Stimulated activated CD4-positive, alpha-beta T cell treated with anti-CD3 and anti-CD28 coated beads, Interleukin-1b, Interleukin-23, amount 100 ng/mL, for 1 hour (primary cell): ENCODE measurements around the gene SUPT3H.
"Not testable (repeated sequence)": the region's sequence is repeated elsewhere in the genome, so short reads cannot be mapped to it uniquely, and the experiment has no call there.

Experiments used
- DNase-seq, 2 donors: peaks; one replicate each; pipeline ENCODE4 v3.0.0-alpha.2; 2020; ENCODE audit warnings: low read depth in 2 of 2

The SUPT3H gene

GRCh38 chr6:45323656-45324224, 54.0 kb downstream of the SUPT3H start:
- DNase-seq = no peak

DNA sequence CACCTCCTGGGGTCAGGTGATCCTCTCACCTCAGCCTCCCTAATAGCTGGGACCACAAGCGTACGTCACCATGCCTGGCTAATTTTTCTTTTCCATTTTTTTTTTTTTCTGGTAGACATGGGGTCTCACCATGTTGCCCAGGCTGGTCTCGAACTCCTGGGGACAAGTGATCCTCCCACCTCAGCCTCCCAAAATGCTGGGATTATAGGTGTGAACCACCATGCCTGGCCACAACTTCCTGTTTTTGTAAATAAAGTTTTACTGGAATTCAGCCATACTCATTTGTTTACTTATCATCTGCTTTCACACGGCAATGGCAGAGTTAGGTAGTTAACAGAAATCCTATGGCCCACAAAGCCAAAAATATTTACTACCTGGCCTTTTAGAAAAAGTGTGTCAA, 57.4 kb downstream of the SUPT3H start:
- DNase-seq = no peak

GRCh38 chr6:45314146-45314545, 63.6 kb downstream of the SUPT3H start:
- DNase-seq = no peak

- no peak for DNase-seq
These were observed 67.5 kb downstream of the SUPT3H start for GRCh38 chr6:45310118-45310788.

- no peak for DNase-seq
These were observed 72.2 kb downstream of the SUPT3H start for GRCh38 chr6:45305546-45305945.

GRCh38 chr6:45302832-45303231, 74.9 kb downstream of the SUPT3H start:
- DNase-seq = no peak

- DNase-seq = no peak
These were observed 76.2 kb downstream of the SUPT3H start for GRCh38 chr6:45301348-45302142.

- no peak for DNase-seq
These were observed 77.0 kb downstream of the SUPT3H start for GRCh38 chr6:45300736-45301135.

DNA sequence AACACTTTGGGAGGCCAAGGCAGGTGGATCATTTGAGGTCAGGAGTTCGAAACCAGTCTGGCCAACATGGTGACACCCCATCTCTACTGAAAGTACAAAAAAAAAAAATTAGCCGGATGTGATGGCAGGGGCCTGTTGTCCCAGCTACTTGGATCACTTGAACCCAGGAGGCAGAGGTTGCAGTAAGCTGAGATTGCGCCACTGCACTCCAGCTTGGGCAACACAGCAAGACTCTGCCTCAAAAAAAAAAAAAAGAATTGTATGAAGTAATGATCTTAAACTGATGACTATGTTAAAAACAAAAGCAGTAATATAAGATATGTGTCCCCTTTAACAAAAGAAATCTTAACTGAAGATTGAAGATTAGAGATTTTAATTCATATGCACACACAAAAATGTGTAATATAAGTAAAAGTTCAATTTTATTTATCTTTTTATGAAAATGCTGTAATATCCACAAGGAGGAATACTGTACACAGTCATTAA, 78.6 kb downstream of the SUPT3H start:
- no peak for DNase-seq

- DNase-seq = no peak
These were observed 80.4 kb downstream of the SUPT3H start for GRCh38 chr6:45297320-45297719.

DNA sequence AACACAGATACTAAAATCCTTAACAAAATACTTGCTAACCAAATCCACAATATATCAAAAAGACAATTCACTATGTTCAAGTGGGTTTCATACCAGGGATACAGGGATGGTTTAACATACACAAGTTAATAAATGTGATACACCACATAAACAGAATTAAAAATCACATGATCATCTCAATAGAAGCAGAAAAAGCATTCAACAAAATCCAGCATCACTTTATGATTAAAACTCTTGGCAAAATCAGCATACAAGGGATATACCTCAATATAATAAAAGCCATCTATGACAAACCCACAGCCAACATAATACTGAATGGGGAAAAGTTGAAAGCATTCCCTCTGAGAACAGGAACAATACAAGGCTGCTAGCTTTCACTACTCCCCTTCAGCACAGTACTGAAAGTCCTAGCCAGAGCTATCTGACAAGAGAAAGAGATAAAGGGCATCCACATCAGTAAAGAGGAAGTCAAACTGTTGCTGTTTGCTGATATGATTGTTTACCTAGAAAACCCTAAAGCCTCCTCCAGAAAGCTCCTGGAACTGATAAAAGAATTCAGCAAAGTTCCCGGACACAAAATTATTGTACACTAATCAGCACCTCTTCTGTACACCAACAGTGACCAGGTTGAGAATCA, 83.6 kb downstream of the SUPT3H start:
- DNase-seq = not testable (repeated sequence)

DNA sequence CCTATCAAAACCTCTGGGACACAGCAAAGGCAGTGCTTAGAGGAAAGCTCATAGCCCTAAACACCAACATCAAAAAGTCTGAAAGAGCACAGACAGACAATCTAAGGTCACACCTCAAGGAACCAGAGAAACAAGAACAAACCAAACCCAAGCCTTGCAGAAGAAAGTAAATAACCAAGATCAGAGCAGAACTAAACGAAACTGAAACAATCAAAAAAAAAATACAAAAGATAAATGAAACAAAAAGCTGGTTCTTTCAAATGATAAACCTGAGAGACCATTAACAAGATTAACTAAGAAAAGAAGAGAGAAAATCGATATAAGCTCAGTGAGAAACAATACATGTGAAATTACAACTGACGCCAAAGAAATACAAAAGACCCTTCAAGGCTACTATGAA, 84.4 kb downstream of the SUPT3H start:
- DNase-seq = no peak

- DNase-seq = no peak
These were observed 87.8 kb downstream of the SUPT3H start for GRCh38 chr6:45289751-45290514.

GRCh38 chr6:45286707-45287106, 91.0 kb downstream of the SUPT3H start:
- not testable (repeated sequence) for DNase-seq

DNA sequence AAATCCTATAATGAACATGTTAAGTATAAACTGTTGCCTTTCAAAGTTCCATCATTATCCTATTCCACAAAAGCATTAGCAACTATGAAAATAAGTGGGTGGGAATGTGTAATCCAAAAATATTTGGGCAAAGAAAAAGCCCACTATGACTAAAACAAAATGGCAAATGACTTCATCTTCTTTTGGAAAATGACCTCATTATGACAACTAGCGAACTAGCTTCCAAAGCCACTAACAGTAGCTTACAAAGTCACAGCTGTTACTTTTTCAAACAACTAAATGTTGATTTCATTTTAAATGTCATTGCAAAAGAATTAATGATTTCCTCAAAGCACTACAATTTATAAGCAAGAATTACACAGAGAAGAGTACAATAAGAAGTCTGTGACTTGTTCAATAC, 99.4 kb downstream of the SUPT3H start:
- DNase-seq = no peak

- not testable (repeated sequence) for DNase-seq
These were observed 100.0 kb downstream of the SUPT3H start for GRCh38 chr6:45277741-45278140.

DNA sequence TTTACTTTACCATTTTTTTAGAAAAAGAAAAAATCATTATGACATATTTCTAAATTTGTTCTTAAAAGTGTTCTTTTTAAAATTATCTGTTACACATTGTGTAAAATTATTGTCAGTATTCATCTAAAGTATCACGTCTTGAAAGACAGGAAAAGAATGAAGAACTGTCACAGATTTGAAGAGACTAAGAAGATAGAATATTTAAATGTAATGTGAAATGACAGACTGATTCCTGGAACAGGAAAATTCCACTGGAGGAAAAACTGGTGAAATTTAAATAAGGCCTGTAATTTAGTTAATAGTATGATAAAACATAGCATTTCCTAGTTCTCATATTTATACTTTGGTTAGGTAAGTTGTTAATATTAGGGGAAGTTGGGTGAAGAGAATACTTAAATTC, 102.4 kb downstream of the SUPT3H start:
- DNase-seq = no peak

GRCh38 chr6:45272626-45273025, 105.1 kb downstream of the SUPT3H start:
- no peak for DNase-seq

- DNase-seq = no peak
These were observed 112.5 kb downstream of the SUPT3H start for GRCh38 chr6:45265246-45265645.

GRCh38 chr6:45260696-45261095, 117.0 kb downstream of the SUPT3H start:
- no peak for DNase-seq
